ENCODE results near the gene PRDX4.
"Not testable (repeated sequence)": the region's sequence is repeated elsewhere in the genome, so short reads cannot be mapped to it uniquely, and the experiment has no call there.

The PRDX4 gene

GRCh38 chrX:23676486-23676885 is 9.2 kb downstream of the PRDX4 start:
- DNase-seq = not testable (repeated sequence)

GRCh38 chrX:23692166-23692565 is 24.9 kb downstream of the PRDX4 start:
- DNase-seq = no peak

- no peak for DNase-seq
Observed at GRCh38 chrX:23694606-23695005, 27.3 kb downstream of the PRDX4 start.

- DNase-seq = no peak
Observed at GRCh38 chrX:23699636-23700194, 32.4 kb downstream of the PRDX4 start.

GRCh38 chrX:23704673-23705206 is 37.4 kb downstream of the PRDX4 start:
- DNase-seq = no peak

- DNase-seq = no peak
Observed at GRCh38 chrX:23705235-23705634, 37.9 kb downstream of the PRDX4 start.

- DNase-seq = no peak
Observed at GRCh38 chrX:23720117-23720677, 52.9 kb downstream of the PRDX4 start.

- DNase-seq = no peak
Observed at GRCh38 chrX:23726191-23726590, 58.9 kb downstream of the PRDX4 start.

GRCh38 chrX:23727206-23727605 is 59.9 kb downstream of the PRDX4 start:
- DNase-seq = no peak

- no peak for DNase-seq
Observed at GRCh38 chrX:23729214-23729613, 61.9 kb downstream of the PRDX4 start.

- no peak for DNase-seq
Observed at GRCh38 chrX:23731951-23732350, 64.7 kb downstream of the PRDX4 start.

GRCh38 chrX:23732704-23733103 is 65.4 kb downstream of the PRDX4 start:
- no peak for DNase-seq

All from T1000 (cell line).